Immature natural killer cell (primary cell): Measurements from ENCODE around the gene CNOT9. TPM values are rescaled to one million over a fixed set of nuclear protein-coding genes. Genes with fewer than 3 reads are reported as not detected.

ENCODE experiments used
- DNase-seq, 3 donors: peaks; one replicate each; pipeline ENCODE4 v3.0.0; 2022; ENCODE audit warnings: mixed read lengths in 1 of 3
- H3K27ac Mint-ChIP-seq, 6 donors: one replicate each; pipeline ENCODE4 v1.8.0; 2020; ENCODE audit warnings: mixed read lengths in 6 of 6, mild to moderate bottlenecking in 5 of 6, inconsistent platforms in 4 of 6, moderate library complexity in 3 of 6
- H3K27me3 Mint-ChIP-seq, 3 donors: one replicate each; pipeline ENCODE4 v1.8.0; 2020 to 2021; ENCODE audit warnings: low read depth in 3 of 3, mild to moderate bottlenecking in 3 of 3, mixed read lengths in 3 of 3, moderate library complexity in 3 of 3, inconsistent platforms in 1 of 3
- H3K36me3 Mint-ChIP-seq, 3 donors: one replicate each; pipeline ENCODE4 v1.8.0; 2020; ENCODE audit warnings: mixed read lengths in 3 of 3, inconsistent platforms in 2 of 3, mild to moderate bottlenecking in 2 of 3
- H3K4me1 Mint-ChIP-seq, 2 donors: one replicate each; pipeline ENCODE4 v1.8.0; 2020; ENCODE audit warnings: inconsistent platforms in 2 of 2, mild to moderate bottlenecking in 2 of 2, mixed read lengths in 2 of 2, moderate library complexity in 1 of 2
- H3K4me3 Mint-ChIP-seq, 5 donors: one replicate each; pipeline ENCODE4 v1.8.0; 2020; ENCODE audit warnings: mild to moderate bottlenecking in 5 of 5, mixed read lengths in 5 of 5, inconsistent platforms in 3 of 5, moderate library complexity in 3 of 5
- H3K9me3 Mint-ChIP-seq, 6 donors: one replicate each; pipeline ENCODE4 v1.8.0; 2020; ENCODE audit warnings: mild to moderate bottlenecking in 6 of 6, mixed read lengths in 6 of 6, inconsistent platforms in 4 of 6, moderate library complexity in 3 of 6
- polyA plus RNA-seq, 3 donors: library from polyadenylated mRNA; unstranded; fragments of 300-500 nt; fragmentation: Illumina TruSeq; gene quantifications; one replicate each; pipeline ENCODE4 v1.2.3, GENCODE V29; 2021

CNOT9 gene
- polyA plus RNA-seq, 3 donors from 2014 or later, result 17.7 to 22.3 (median 19.9) TPM

DNA sequence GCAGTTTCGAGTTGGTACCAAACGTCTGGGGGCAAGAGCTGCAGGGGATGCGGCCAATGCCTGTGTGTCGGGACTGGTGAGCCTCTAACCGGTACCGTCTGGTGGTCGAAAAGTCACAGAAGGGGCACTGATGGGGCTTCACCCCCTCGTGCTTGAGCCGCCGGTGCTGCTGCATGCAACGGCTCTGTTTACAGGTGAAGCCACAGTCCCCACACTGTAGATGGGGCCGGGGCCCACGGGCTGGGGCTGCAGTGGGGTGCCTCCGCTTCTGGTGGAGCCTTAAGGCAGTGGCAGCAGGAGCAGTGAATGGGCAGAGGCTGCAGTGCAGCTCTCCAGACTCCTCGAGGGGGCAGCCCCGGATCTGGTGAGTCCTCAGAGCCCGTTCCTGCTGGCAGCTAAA lies 74.1 kb downstream of the CNOT9 start:
- no peak for DNase-seq
- H3K36me3 Mint-ChIP-seq, result peaks cover 3 to 34% (median 13%) of the 10 kb centered on the region in 3 donors
- H3K4me1 Mint-ChIP-seq, result peaks cover 1 to 4% of the 10 kb centered on the region in 2 donors
- no peak overlapping the region for H3K4me3 Mint-ChIP-seq
- no peak overlapping the region for H3K27ac Mint-ChIP-seq
- H3K27me3 Mint-ChIP-seq, result peaks cover 0 to 2% (median 0%) of the 10 kb centered on the region in 3 donors
- no peaks in the 10 kb centered on the region for H3K9me3 Mint-ChIP-seq

GRCh38 chr2:218643751-218644310 lies 75.2 kb downstream of the CNOT9 start:
- Mint-ChIP-seq H3K36me3 (peaks cover 5 to 32% (median 11%) of the 10 kb centered on the region in 3 donors), H3K4me1 (peaks cover 12 to 14% of the 10 kb centered on the region in 2 donors), H3K27me3 (peaks cover 0 to 2% (median 0%) of the 10 kb centered on the region in 3 donors), H3K9me3 (no peaks in the 10 kb centered on the region), H3K27ac (no peak overlapping the region), H3K4me3 (no peak overlapping the region)
- no peak for DNase-seq

DNA sequence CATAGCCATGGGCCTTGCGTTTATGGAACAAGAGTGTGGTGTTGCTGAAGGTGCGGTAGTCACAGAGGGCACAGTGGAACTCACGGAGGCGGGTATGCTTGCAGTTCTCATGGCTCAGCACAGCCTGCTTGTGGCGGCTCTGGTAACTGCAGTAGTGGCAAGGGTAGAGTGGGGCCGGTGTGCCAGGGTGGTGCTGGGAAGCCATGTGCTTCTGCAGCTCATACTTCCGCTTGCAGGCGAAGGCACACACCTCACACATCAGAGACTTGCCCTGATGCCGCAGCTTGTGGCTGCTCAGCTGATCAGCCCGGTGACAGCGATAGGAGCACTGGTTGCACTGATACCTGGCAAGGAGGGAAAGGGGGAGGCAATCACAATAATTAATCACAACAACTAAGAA lies 76.1 kb downstream of the CNOT9 start:
- Mint-ChIP-seq H3K4me3 (no peak overlapping the region), H3K9me3 (no peaks in the 10 kb centered on the region), H3K27ac (peak overlapping the region in 1 of 6 donors; percentile 29), H3K4me1 (peaks cover 12 to 14% of the 10 kb centered on the region in 2 donors), H3K27me3 (peaks cover 0 to 2% (median 0%) of the 10 kb centered on the region in 3 donors), H3K36me3 (peaks cover 5 to 30% (median 11%) of the 10 kb centered on the region in 3 donors)
- no peak for DNase-seq

DNA sequence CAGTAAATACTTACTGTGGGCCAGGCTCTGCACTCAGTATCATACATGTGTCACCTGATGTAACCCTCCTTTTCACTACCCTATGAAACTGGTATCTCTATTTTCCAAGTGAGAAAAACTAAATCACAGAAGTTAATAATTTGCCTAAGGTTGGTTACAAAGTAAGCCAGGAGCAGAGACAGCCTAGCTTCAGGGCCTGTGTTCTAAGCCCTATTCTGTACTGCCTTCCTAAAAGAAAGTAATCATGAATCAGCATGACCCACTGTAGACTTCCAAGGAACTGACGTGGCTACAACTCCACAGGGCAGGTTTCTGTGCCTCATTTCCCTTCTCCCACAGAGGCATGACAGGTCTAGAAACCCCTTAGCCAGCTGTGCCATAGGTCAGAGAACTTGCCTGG lies 76.5 kb downstream of the CNOT9 start:
- no peak overlapping the region for H3K27ac Mint-ChIP-seq
- H3K9me3 Mint-ChIP-seq, result no peaks in the 10 kb centered on the region
- peaks cover 5 to 34% (median 11%) of the 10 kb centered on the region in 3 donors for H3K36me3 Mint-ChIP-seq
- peaks cover 0 to 2% (median 0%) of the 10 kb centered on the region in 3 donors for H3K27me3 Mint-ChIP-seq
- DNase-seq, result no peak
- H3K4me1 Mint-ChIP-seq, result peaks cover 12 to 14% of the 10 kb centered on the region in 2 donors
- H3K4me3 Mint-ChIP-seq, result no peak overlapping the region

Other genes with a start within 250 kb of the CNOT9 start
- under 1 TPM in 1 of 3 donors, not detected in 2; 0.08 TPM for gene CATIP, start 212.0 kb upstream of the CNOT9 start, polyA plus RNA-seq
- 1 to 10 TPM in 2 of 3 donors, under 1 TPM in 1; 0.66 to 1.8 (median 1.2) TPM for gene SLC11A1, start 186.6 kb upstream of the CNOT9 start, polyA plus RNA-seq
- gene CTDSP1, start 169.0 kb upstream of the CNOT9 start, polyA plus RNA-seq, result 10 to 100 TPM; 43.7 to 78.5 (median 61.8) TPM
- under 1 TPM in 2 of 3 donors, not detected in 1; 0.47 to 0.63 TPM for gene VIL1, start 149.7 kb upstream of the CNOT9 start, polyA plus RNA-seq
- gene USP37, start 488 bp upstream of the CNOT9 start, polyA plus RNA-seq, result 1 to 10 TPM; 4.3 to 7.7 (median 6.1) TPM
- gene PLCD4, start 39.1 kb downstream of the CNOT9 start, polyA plus RNA-seq, result under 1 TPM in 1 of 3 donors, not detected in 2; 0.71 TPM
- gene ZNF142, start 90.8 kb downstream of the CNOT9 start, polyA plus RNA-seq, result 10 to 100 TPM in 1 of 3 donors, 1 to 10 TPM in 1, not detected in 1; 2.8 to 18.2 TPM
- gene BCS1L, start 90.8 kb downstream of the CNOT9 start, polyA plus RNA-seq, result 10 to 100 TPM; 15.7 to 25.3 (median 16.8) TPM
- gene RNF25, start 103.2 kb downstream of the CNOT9 start, polyA plus RNA-seq, result 10 to 100 TPM in 2 of 3 donors, 1 to 10 TPM in 1; 7.7 to 16.7 (median 16.3) TPM
- gene STK36, start 103.2 kb downstream of the CNOT9 start, polyA plus RNA-seq, result 1 to 10 TPM; 3.0 to 3.9 (median 3.9) TPM
- gene TTLL4, start 142.0 kb downstream of the CNOT9 start, polyA plus RNA-seq, result 1 to 10 TPM in 2 of 3 donors, under 1 TPM in 1; 0.14 to 5.4 (median 3.8) TPM
- gene CYP27A1, start 213.3 kb downstream of the CNOT9 start, polyA plus RNA-seq, result under 1 TPM in 2 of 3 donors, not detected in 1; 0.34 to 0.60 TPM